ENCODE data around the gene RHEBL1. TPM values are rescaled to one million over a fixed set of nuclear protein-coding genes. Genes with fewer than 3 reads are reported as not detected.

The RHEBL1 gene
- total RNA-seq, 1 experiment from 2014 or later = 9.0 TPM

DNA sequence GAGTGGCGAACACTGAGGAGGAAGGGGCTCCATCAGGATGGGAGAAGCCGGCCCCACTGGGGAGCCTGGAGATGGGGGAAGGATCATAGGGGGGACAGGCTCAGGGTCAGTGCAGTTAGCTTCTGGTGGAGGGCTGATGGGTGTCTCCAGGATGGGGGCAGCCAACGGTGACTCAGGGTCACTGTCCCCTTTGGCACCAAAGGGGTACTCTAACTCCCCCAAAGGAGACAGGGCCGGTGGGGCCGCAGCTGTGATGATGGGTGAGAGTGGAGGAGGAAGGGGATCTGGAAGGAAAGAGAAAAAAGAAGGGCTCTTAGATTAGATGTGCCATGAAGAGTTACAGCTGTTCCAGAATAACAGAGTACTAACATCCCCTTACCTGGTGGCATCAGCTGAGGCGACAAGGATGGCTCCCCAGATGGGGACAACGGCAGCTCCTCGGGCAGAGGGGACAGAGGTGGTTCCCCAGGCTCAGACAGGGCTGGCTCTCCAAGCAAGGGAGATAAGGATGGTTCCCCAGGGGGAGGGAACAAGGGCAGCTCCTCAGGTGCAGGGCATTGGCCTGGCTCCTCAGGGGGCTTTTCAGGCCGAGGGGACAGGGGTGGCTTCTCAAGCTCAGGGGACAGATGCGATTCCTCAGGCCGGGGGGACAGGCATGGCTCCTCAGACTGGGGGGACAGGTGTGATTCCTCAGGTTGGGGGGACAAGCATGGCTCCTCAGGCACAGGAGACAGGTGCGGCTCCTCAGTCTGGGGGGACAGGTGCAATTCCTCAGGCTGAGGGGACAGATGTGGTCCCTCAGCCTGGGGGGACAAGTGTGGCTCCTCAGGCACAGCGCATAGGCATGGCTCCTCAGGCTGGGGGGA is 19.0 kb downstream of the RHEBL1 start:
- Mint-ChIP-seq H3K4me1 (peaks cover 3% of the 10 kb centered on the region), H3K4me3 (no peak overlapping the region), H3K36me3 (peaks cover 91% of the 10 kb centered on the region), H3K27ac (no peak overlapping the region), H3K9me3 (no peaks in the 10 kb centered on the region), H3K27me3 (ENCODE audit: low read depth) (no peaks in the 10 kb centered on the region)
- no peak for TF ChIP-seq SMAD4 (CRISPR knock-in tag; IDR thresholded peaks at IDR 0.05)
- no peak for TF ChIP-seq SMAD3 (CRISPR knock-in tag; IDR thresholded peaks at IDR 0.05; ENCODE audit: borderline replicate concordance)
- TF ChIP-seq, protein P1, sequence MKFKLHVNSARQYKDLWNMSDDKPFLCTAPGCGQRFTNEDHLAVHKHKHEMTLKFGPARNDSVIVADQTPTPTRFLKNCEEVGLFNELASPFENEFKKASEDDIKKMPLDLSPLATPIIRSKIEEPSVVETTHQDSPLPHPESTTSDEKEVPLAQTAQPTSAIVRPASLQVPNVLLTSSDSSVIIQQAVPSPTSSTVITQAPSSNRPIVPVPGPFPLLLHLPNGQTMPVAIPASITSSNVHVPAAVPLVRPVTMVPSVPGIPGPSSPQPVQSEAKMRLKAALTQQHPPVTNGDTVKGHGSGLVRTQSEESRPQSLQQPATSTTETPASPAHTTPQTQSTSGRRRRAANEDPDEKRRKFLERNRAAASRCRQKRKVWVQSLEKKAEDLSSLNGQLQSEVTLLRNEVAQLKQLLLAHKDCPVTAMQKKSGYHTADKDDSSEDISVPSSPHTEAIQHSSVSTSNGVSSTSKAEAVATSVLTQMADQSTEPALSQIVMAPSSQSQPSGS (CRISPR knock-in tag; IDR thresholded peaks at IDR 0.05; ENCODE audit: borderline replicate concordance, low read depth) = no peak
- TF ChIP-seq, protein P2, sequence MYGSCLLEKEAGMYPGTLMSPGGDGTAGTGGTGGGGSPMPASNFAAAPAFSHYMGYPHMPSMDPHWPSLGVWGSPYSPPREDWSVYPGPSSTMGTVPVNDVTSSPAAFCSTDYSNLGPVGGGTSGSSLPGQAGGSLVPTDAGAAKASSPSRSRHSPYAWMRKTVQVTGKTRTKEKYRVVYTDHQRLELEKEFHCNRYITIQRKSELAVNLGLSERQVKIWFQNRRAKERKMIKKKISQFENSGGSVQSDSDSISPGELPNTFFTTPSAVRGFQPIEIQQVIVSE (CRISPR knock-in tag; IDR thresholded peaks at IDR 0.05; ENCODE audit: borderline replicate concordance) = no peak
- TF ChIP-seq NFYB (CRISPR knock-in tag; conservative IDR thresholded peaks at IDR 0.05; ENCODE audit: low read depth) = no peak
- no peak for TF ChIP-seq FOXP1 (CRISPR knock-in tag; IDR thresholded peaks at IDR 0.05; ENCODE audit: borderline replicate concordance)
- TF ChIP-seq SOX15 (CRISPR knock-in tag; IDR thresholded peaks at IDR 0.05) = no peak
- no peak for TF ChIP-seq TP53 (CRISPR knock-in tag; IDR thresholded peaks at IDR 0.05)
- TF ChIP-seq FOXJ3 (CRISPR knock-in tag; IDR thresholded peaks at IDR 0.05; ENCODE audit: borderline replicate concordance) = no peak
- TF ChIP-seq, protein P3, sequence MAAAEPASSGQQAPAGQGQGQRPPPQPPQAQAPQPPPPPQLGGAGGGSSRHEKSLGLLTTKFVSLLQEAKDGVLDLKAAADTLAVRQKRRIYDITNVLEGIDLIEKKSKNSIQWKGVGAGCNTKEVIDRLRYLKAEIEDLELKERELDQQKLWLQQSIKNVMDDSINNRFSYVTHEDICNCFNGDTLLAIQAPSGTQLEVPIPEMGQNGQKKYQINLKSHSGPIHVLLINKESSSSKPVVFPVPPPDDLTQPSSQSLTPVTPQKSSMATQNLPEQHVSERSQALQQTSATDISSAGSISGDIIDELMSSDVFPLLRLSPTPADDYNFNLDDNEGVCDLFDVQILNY (CRISPR knock-in tag; IDR thresholded peaks at IDR 0.05) = no peak
- no peak for TF ChIP-seq ZBTB43 (CRISPR knock-in tag; IDR thresholded peaks at IDR 0.05)
- TF ChIP-seq, protein P4, sequence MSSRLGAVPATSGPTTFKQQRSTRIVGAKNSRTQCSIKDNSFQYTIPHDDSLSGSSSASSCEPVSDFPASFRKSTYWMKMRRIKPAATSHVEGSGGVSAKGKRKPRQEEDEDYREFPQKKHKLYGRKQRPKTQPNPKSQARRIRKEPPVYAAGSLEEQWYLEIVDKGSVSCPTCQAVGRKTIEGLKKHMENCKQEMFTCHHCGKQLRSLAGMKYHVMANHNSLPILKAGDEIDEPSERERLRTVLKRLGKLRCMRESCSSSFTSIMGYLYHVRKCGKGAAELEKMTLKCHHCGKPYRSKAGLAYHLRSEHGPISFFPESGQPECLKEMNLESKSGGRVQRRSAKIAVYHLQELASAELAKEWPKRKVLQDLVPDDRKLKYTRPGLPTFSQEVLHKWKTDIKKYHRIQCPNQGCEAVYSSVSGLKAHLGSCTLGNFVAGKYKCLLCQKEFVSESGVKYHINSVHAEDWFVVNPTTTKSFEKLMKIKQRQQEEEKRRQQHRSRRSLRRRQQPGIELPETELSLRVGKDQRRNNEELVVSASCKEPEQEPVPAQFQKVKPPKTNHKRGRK (CRISPR knock-in tag; IDR thresholded peaks at IDR 0.05; ENCODE audit: borderline replicate concordance) = no peak
- TF ChIP-seq RELA (CRISPR knock-in tag; IDR thresholded peaks at IDR 0.05; ENCODE audit: borderline replicate concordance) = no peak
- no peak for TF ChIP-seq ZNF396 (CRISPR knock-in tag; IDR thresholded peaks at IDR 0.05; ENCODE audit: borderline replicate concordance)
- TF ChIP-seq JUN (CRISPR knock-in tag; IDR thresholded peaks at IDR 0.05) = no peak
- no peak for TF ChIP-seq JAZF1 (CRISPR knock-in tag; IDR thresholded peaks at IDR 0.05)
- TF ChIP-seq ZNF281 (CRISPR knock-in tag; IDR thresholded peaks at IDR 0.05) = no peak
- TF ChIP-seq GRHL2 (CRISPR knock-in tag; IDR thresholded peaks at IDR 0.05; ENCODE audit: insufficient replicate concordance, severe bottlenecking) = no peak
- no peak for TF ChIP-seq USF1 (CRISPR knock-in tag; IDR thresholded peaks at IDR 0.05)
- ChIA-PET CTCF (interaction anchor here (1.1 kb wide), 1 partner anchor 38 kb away, joined by 3 read pairs; no protein-coding TSS in a partner anchor), POLR2A (no interaction called here)
- DNase-seq (ENCODE audit: low spot score) = no peak
- no peak for ATAC-seq
